GM12872 (cell line): Measurements from ENCODE around the gene BPGM.
A peak's percentile ranks its signal among the peaks of the same experiment; 100 is the strongest.

Experiments
- TF ChIP-seq, protein P1 (sequence below): IDR thresholded peaks from 3 replicates; pipeline ENCODE4 v1.5.1; 2011; ENCODE audit warnings: low read depth, mild to moderate bottlenecking, low read length, moderate library complexity; ENCODE audit not compliant: insufficient read depth

Gene BPGM

GRCh38 chr7:134720091-134720935 lies 73.7 kb downstream of the BPGM start:
- TF ChIP-seq, protein P1, sequence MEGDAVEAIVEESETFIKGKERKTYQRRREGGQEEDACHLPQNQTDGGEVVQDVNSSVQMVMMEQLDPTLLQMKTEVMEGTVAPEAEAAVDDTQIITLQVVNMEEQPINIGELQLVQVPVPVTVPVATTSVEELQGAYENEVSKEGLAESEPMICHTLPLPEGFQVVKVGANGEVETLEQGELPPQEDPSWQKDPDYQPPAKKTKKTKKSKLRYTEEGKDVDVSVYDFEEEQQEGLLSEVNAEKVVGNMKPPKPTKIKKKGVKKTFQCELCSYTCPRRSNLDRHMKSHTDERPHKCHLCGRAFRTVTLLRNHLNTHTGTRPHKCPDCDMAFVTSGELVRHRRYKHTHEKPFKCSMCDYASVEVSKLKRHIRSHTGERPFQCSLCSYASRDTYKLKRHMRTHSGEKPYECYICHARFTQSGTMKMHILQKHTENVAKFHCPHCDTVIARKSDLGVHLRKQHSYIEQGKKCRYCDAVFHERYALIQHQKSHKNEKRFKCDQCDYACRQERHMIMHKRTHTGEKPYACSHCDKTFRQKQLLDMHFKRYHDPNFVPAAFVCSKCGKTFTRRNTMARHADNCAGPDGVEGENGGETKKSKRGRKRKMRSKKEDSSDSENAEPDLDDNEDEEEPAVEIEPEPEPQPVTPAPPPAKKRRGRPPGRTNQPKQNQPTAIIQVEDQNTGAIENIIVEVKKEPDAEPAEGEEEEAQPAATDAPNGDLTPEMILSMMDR, result no peak

- TF ChIP-seq, protein P1, result no peak
These were observed 74.5 kb downstream of the BPGM start for GRCh38 chr7:134721171-134721570.

- TF ChIP-seq, protein P1, result no peak
These were observed 76.2 kb downstream of the BPGM start for GRCh38 chr7:134722786-134723322.

- TF ChIP-seq, protein P1, result no peak
These were observed 77.2 kb downstream of the BPGM start for GRCh38 chr7:134723892-134724291.

DNA sequence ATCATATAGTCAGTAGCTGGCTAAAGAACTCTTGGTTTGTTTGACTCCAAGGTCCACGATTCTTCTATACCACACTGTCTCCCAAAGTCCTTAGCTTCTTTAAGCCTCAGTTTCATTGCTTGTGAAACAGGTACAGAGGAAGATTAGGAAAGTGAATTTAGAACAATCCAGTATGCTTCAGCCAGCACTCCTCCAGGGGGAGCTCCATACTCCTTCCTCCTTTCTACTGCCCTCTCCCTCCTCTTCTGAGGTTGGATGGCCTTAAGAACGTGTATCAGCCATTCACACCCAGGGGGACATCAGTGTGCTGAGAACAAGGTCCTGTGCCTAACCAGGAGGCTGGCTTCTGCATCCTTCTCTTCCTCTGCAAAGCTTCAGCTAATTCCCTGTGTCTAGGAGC lies 78.0 kb downstream of the BPGM start:
- TF ChIP-seq, protein P1, result peak; percentile 67

DNA sequence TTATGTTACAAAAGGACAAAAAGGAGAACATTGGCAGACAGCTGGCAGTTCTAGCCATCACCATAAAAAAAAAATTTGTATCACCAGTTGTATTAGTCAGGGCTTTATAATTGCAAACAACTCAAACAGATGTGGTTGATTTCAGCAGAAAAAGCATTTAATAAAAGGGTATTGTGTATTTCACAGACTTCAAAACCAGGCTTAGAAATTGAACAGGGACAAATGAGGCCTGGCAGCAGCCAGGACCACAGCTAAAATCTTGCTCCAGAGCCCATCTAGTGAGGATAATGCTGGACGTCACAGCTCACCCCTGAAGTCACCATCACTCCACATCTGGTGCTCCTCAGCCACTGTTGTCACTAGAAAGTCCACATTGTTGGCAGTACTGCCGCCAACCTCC lies 79.9 kb downstream of the BPGM start:
- TF ChIP-seq, protein P1, result no peak

- TF ChIP-seq, protein P1, result no peak
These were observed 81.1 kb downstream of the BPGM start for GRCh38 chr7:134727711-134728110.
